Choroid plexus epithelial cell (primary cell): Measurements from ENCODE around the gene OTOR.
A peak's percentile ranks its signal among the peaks of the same experiment; 100 is the strongest.

Source experiments
- DNase-seq: peaks from one replicate; pipeline ENCODE4 v3.0.0-alpha.2; 2010; ENCODE audit warnings: low read depth
- H3K4me3 ChIP-seq: 2 replicates; pipeline ENCODE4 v1.5.1; 2011; ENCODE audit warnings: low read depth, mild to moderate bottlenecking, control low read depth, low read length, moderate library complexity
- CTCF ChIP-seq: conservative IDR thresholded peaks from 2 replicates; pipeline ENCODE4 v1.5.1; 2011; ENCODE audit warnings: low read depth, mild to moderate bottlenecking, control low read depth, inconsistent platforms, low read length, moderate library complexity

Gene OTOR

DNA sequence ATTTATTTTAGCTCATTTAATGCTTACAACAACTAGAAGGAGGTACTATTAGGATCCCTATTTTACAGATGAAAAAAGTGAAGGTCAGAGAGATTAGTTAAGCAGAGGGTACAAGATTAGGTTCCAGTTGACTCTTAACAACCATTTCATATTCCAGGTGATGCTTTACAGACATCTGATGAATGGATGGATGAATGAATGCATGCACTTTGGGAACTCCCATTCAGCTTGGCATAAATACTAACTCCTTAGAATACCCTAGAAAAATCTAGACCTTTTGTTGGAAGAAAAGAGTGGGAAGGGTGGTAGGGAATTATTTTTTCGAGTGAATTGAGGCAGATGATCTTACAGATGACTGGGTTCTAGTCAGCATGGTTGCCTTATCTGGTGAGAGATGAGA, 19.1 kb upstream of the OTOR start:
- DNase-seq: no peak
- H3K4me3 ChIP-seq: no peak overlapping the region
- TF ChIP-seq CTCF: no peak

- peak; percentile 98 for DNase-seq
- TF ChIP-seq CTCF: peak; percentile 12
- H3K4me3 ChIP-seq: peak within 1 kb of the TSS; percentile 98
Measured at GRCh38 chr20:16729565-16730460, 18.3 kb upstream of the OTOR start, which contains the start of gene SNRPB2. TSS of gene SNRPB2 (plus strand) at chr20:16730026. CDS start at chr20:16731703, 1,677 bp downstream.

DNA sequence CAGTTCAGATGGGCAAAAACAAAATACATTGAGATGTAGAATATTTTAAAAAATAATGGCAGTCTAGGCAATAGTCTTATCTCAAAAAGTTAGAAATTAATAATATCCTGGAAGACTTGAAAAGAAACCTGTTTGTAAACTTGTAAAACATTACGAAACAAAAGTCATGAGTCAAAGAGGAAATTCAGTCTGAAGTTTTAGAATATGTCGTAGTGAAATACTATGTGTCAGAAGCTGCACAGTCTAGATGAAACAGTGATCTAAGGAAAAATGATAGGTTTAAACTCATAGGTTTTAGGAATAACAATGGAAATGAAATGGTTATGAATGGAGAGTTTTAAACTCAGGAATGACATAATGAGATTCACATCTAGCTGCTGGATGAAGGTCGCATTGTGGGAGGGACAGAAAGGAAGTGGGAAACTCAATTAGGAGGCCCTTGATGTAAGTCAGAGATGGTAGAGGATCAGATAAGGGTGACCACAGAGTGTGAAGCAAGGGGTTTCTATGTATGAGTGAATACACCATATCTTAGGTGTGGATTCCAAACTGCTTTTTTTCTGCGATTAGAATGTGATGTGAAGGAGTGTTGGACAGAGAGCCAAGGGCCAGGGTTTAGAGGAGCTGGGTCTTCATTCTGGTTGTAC, 15.5 kb upstream of the OTOR start:
- no peak for DNase-seq
- no peak overlapping the region for H3K4me3 ChIP-seq
- TF ChIP-seq CTCF: no peak

- DNase-seq: no peak
- H3K4me3 ChIP-seq: no peak overlapping the region
- TF ChIP-seq CTCF: no peak
Measured at GRCh38 chr20:16740365-16741072, 7.6 kb upstream of the OTOR start.

DNA sequence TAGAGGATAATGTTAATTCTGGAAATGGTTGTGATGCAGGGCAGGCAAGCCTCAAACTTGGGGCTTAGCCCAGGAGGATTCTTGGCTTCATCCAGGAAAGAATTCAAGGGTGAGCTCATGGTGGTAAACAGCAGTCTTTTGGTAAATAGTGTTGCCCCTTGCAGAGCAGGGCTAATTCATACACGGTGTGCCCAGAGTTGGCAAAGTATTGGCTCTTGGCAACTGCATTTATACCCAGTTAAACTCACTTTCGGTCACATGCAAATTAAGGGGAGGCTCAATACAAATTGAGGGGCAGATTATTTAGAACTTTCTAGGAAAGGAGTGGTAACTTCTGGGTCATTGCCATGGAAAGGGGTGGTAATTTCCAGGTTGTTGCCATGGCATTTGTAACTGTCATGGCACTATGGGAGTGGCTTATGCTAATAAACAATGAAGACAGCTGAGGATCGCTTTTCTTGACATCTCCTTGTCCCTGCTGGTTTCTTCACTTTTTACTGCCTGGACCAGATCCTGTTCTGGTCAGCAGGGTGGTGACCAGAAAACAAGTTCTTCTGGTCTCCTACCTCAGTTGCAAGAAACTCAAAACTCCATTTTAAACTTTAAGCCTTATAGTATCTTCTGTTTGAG, 3.9 kb upstream of the OTOR start:
- DNase-seq: no peak
- no peak for TF ChIP-seq CTCF
- H3K4me3 ChIP-seq: no peak overlapping the region

DNA sequence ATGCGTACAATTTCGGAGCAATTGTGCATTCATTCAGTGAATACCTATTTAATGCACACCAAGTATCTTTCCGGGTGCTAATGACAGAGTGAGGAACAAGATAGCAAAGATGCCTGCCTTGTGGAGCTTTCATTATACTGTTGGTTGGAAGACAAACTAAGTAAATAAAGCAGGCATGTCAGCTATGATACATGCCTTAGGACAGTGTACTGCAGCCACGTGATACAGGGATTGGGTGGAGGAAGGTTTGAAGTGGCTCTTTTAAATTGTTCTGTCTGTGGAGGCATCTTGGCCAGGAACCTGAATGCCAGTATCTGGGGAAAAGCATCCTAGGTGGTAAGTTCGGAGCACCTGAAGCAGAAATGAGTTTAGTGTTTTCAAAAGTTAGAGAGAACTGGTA, 3.0 kb upstream of the OTOR start:
- TF ChIP-seq CTCF: no peak
- DNase-seq: no peak

More for the DNA sequence above, 3.0 kb upstream of the OTOR start:
- H3K4me3 ChIP-seq: no peak overlapping the region
